ENCODE results near the gene BOLA1.
A peak's percentile ranks its signal among the peaks of the same experiment; 100 is the strongest.
"Not testable (repeated sequence)": the region's sequence is repeated elsewhere in the genome, so short reads cannot be mapped to it uniquely, and the experiment has no call there.

BOLA1 gene

DNA sequence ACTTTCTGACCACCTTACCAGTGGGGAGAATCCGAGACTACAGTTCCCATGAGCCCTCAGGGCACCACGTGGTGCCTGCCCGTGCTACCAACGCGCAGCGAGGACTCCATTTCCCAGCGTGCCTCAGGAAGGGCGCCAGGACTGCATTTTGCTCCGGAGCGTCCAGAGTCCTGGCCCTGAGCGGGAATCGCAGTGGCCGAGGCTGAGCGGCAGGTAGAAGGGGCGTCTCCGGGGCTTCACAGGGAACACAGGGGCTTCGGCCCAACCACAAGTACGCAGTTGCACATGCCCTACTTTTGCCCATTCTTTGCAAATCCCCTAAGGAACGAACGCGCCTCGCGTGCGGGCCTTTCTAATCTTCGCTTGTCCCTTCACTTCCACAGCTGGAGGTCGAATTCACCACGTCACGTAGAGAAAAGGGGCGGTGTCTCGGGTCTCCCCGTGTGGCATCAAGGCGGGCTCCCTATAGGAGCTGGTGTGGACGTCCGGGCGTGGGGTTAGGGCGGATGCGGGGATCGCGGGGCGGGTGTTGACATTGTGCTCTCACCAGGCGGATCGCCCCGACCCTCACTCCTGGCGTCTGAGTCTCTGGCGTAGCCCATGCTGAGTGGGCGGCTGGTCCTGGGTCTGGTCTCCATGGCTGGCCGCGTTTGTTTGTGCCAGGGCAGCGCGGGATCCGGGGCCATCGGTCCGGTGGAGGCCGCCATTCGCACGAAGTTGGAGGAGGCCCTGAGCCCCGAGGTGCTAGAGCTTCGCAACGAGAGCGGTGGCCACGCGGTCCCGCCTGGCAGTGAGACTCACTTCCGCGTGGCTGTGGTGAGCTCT, at the start of gene BOLA1:
BOLA1 (plus strand) TSS at position 109 of the 825 bp plus-strand sequence; CDS start at position 601, 492 bp downstream.
- peak; percentile 91 for DNase-seq (ENCODE audit: extremely low spot score, insufficient read length, low read depth)
- FAIRE-seq: peak; percentile 99

DNA sequence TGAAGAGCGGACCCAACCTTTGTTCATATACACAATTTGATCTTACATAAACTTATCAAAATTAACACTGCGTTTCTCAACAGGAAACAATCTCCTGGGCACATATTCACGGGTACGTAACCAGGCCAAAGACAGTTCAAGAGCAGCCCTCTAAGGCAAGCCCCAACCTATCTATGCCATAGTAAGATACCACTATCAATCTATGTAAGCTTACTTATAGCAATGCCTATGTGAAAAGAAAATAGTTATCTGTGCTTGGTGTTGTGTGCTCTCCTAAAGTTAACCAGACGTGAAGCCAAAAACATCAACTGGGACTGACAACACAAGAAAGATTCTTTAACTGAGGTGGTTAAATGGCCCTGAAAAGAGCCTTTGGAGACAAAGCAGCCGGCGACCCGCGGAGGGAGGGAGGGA, 49.4 kb upstream of the BOLA1 start:
- FAIRE-seq (no peak), DNase-seq (ENCODE audit: extremely low spot score, insufficient read length, low read depth) (no peak)

- DNase-seq (ENCODE audit: extremely low spot score, insufficient read length, low read depth): not testable (repeated sequence)
- peak; percentile 96 for FAIRE-seq
Observed at GRCh38 chr1:149850732-149851345, 48.5 kb upstream of the BOLA1 start.

- FAIRE-seq: peak; percentile 77
- not testable (repeated sequence) for DNase-seq (ENCODE audit: extremely low spot score, insufficient read length, low read depth)
Observed at GRCh38 chr1:149851585-149852213, 47.7 kb upstream of the BOLA1 start.

DNA sequence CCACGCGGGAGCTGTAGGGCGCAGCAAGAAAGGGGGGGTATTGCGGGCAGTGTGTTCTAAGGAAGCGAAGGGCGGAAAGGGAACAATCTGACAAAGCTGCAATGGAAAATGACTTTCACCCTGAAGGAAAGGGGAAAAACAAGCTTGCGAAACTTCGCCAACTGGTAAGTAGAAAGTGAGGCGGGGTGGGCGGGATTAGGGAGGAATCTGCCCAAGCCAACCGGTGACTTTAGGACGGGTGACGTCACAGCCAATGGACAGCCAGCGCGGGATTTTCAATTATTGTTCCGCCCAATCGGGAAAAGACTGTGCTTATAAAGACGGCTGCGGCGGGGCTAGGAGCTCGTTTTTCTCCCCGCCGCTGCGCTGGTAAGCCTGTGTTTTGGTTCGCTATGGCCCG, 47.1 kb upstream of the BOLA1 start:
- DNase-seq (ENCODE audit: extremely low spot score, insufficient read length, low read depth); FAIRE-seq: not testable (repeated sequence)

DNA sequence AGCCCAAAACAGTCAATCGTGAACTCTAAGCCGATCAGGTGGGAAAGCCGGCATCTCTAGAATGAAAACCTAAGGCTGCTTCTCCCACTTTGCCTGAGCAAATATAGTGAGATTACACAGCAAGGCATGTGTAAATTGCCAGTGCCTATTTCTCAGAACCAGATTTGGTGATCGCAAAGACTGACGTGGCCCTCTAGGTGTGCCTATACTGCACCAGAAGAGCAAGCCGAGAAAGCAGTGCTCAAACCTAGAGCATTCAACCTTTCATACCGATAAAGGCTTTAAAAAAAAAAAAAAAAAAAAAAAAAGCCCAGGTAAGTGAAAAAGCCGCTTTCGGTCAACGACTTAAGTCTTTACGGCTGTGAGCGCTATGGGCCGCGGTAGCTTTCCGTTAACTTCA, 39.1 kb upstream of the BOLA1 start:
- FAIRE-seq; DNase-seq (ENCODE audit: extremely low spot score, insufficient read length, low read depth): not testable (repeated sequence)

DNA sequence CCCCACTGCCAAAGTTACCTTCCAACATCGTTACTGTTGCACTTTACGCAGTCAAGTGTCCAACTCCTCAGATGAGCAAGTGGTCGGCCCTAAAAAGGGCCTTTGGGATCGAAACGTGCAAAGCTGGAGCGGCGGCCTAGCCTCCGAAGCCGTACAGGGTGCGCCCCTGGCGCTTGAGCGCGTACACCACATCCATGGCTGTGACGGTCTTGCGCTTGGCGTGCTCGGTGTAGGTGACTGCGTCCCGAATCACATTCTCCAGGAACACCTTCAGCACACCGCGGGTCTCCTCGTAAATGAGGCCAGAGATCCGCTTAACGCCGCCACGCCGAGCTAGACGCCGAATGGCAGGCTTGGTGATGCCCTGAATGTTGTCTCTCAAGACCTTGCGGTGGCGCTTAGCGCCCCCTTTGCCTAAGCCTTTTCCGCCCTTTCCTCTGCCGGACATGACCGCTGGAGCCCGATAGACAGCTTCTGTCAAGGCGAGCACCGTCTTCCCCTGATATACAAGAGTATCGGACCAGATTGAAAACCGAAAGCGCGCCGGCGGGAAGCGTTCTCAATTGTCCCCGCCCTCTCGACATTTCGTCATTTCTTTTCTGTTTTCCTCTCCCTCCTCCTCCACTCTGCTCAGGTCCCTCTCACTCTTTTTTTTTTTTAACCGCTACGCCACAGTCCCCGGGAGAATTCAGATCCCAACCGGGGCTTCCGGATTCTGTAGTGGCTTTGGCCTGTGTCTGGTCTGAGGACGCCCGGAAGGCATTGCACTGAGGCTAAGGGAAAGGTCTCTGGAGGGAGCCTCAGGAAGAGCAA, 38.5 kb upstream of the BOLA1 start:
- DNase-seq (ENCODE audit: extremely low spot score, insufficient read length, low read depth): not testable (repeated sequence)
- peak; percentile 88 for FAIRE-seq

- not testable (repeated sequence) for FAIRE-seq; DNase-seq (ENCODE audit: extremely low spot score, insufficient read length, low read depth)
Observed at GRCh38 chr1:149861497-149862054, 37.8 kb upstream of the BOLA1 start.

DNA sequence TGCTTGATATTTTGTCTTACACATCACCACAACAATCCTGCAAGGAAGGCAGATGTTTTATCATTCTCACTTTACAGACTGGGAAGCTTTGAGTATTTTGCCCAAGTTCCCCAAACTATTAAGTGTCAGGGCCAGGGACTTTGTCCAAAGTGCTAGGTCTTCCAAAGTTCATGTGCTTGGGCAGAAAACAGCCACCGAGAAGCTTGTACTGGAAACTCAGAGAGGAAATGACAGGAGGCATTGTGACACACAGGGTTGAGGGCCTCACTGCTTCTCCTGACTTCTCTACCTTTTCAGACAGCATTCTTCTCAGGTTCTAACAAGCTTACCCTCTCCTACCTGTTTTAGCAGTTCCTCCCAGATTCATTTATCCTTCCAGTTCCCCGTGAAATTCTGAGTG, 32.5 kb upstream of the BOLA1 start:
- DNase-seq (ENCODE audit: extremely low spot score, insufficient read length, low read depth); FAIRE-seq: not testable (repeated sequence)

DNA sequence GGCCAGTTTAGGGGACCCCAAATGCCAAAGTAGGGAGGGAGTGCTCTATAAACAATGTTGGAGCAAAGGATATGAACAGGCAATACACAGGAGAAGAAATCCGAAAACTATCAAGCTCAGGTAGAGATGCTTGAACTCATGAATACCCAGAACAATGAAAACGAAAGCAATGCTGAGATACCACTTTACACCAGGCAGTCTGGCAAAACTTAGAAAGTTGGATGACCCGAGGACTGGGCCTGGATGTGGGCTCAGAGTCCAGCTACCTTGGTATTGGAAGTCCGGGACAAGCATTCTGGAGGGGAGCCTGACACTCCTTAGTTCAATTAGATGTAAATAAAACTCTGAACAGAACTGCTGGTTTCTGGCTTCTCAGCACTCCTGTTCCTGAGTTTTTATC, 26.3 kb upstream of the BOLA1 start:
- FAIRE-seq; DNase-seq (ENCODE audit: extremely low spot score, insufficient read length, low read depth): not testable (repeated sequence)

GRCh38 chr1:149877211-149877946, 22.0 kb upstream of the BOLA1 start:
- no peak for DNase-seq (ENCODE audit: extremely low spot score, insufficient read length, low read depth)
- FAIRE-seq: no peak

DNA sequence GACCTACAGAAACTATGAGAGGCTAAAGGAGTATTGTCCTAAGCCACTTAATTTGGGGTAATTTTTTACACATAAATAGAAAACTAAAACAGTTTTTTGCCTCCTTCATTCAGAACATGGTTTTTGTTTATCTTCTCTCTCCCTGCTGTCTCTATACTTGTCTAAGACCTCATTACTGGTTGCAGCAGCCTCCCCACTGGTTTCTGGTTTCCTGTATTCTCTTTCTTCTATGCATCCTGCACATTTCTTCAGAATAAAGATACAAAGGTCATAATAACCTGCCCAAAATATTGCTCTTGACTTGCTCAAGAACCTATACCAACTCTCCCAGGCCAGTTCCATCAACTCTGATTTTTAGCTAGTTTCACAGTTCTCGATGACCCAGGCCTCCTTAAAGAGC, 19.8 kb upstream of the BOLA1 start:
- FAIRE-seq (no peak), DNase-seq (ENCODE audit: extremely low spot score, insufficient read length, low read depth) (no peak)

- no peak for FAIRE-seq
- DNase-seq (ENCODE audit: extremely low spot score, insufficient read length, low read depth): no peak
Observed at GRCh38 chr1:149881876-149882275, 17.5 kb upstream of the BOLA1 start.

DNA sequence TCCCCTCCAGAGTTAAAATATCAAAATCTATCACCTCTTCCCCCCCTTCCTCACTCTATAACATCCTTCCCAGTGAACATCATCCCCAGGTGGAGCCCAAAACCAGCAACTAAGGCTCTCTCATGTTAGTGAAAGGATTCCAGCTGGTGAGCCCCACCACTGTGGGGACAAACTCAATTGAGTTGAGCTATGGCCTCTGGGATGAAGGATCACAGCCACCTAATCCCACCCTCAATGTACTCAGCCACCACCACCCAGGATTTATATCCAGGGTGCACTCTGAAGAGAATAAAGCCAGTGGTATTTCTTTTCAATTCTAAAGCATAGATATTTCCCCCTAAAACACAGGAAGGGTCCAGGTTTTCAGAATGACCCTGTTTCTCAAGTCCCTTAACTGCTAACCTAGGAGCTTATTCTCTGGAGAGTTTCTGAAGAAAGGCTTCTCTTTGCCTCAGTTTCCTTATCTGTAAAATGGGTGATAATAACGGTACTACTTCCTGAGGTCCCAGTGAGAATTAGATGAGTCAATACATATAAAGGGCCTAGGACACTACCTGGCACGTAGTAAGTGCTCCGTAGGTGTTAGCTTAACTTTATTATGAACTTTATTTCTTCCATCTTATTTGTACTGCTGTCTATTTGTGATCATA, 15.6 kb upstream of the BOLA1 start:
- no peak for FAIRE-seq
- no peak for DNase-seq (ENCODE audit: extremely low spot score, insufficient read length, low read depth)

DNA sequence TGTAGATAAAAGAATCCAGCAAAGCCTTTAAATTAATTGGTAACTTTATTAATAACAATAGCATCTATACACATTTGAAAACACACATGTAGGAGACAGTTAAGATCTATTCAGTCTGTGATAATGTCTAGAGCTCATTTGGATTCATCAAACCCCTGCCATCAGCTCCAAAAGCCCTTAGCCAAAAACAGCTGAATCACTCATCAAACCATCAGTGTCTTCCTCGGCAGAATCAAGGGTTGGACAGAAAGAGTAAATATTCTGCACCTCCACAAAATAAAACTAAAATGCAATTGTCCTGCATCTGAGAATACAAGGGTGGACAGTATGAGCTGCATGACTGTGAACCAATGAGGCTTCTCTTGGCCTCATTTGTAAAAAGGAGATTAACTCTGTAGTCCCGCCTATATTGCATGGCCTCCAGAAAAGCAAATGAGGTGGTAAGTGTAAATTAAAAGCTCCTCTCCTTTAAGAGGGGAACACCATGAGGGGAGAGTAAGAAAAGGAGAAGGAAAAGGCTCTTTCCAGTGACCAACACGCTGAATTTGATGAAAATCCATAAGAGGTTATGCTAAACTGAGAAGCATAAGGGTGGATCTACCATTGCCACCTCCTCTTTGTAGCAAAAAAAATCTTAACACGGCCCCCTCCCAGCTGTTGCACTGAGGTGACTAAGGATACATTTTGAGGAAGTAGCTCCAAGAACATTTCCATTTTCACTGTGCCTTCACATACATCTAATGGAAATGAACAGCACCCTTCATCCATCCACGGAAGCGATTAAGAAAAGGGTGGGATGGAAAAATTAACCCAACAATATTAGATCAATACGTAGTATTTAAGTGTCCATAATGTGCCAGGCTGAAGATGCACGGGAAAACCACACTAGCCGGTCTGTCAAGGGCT, 14.7 kb upstream of the BOLA1 start:
- DNase-seq (ENCODE audit: extremely low spot score, insufficient read length, low read depth): no peak

GRCh38 chr1:149885339-149886120, 13.8 kb upstream of the BOLA1 start:
- no peak for DNase-seq (ENCODE audit: extremely low spot score, insufficient read length, low read depth)
- FAIRE-seq: peak; percentile 38

More for the DNA sequence above, 14.7 kb upstream of the BOLA1 start:
- peak; percentile 35 for FAIRE-seq

DNA sequence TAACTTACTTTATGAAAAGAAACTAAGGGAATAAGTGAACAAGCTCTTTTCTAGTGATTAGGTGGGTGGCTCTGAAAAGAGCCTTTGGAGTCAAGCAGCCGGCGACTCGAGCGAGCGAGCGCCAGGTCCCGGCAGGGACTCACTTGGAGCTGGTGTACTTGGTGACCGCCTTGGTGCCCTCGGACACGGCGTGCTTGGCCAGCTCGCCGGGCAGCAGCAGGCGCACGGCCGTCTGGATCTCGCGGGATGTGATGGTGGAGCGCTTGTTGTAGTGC, 13.3 kb upstream of the BOLA1 start:
- not testable (repeated sequence) for FAIRE-seq; DNase-seq (ENCODE audit: extremely low spot score, insufficient read length, low read depth)
